ENCODE results near the gene NT5E.

DNA sequence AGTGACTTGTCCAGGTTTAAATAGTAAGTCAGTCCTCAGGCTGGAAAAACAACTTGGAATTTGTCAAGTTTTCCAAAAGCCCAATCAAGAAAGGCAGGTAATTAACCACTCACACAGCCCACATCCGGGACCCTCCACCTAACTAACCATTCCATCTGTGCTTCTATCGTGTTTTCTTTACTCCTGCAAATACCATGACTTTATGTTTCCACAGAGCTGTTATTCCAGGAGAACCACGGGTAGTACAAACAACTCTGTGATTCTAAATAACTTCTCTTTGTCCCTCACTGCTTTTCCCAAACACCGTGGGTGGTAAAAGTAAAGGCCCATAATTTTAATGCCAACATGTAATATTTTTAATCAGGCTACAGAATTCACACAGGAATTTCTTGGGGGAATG, 49.6 kb upstream of the NT5E start:
- TF ChIP-seq CTCF (IDR thresholded peaks at IDR 0.05) (no peak), EZH2 (IDR thresholded peaks at IDR 0.05) (no peak)
